Right ventricle myocardium inferior (tissue), 1 donor: Measurements from ENCODE around the gene ASXL1. TPM values are rescaled to one million over a fixed set of nuclear protein-coding genes. Genes with fewer than 3 reads are reported as not detected.
A peak's percentile ranks its signal among the peaks of the same experiment; 100 is the strongest.
"Not testable (repeated sequence)": the region's sequence is repeated elsewhere in the genome, so short reads cannot be mapped to it uniquely, and the experiment has no call there.

Source experiments
- ATAC-seq: fragments of 200-7000 bp; cut with Tn5 transposase; one replicate; pipeline ENCODE4 v1.9.1; 2020; ENCODE audit warnings: mild to moderate bottlenecking, moderate library complexity
- DNase-seq: peaks from one replicate; pipeline ENCODE4 v3.0.0; 2021; ENCODE audit errors: missing footprints
- intact Hi-C: fragments of 100-400 bp; cut with DNase I; formaldehyde crosslinking; loops from one replicate; pipeline ENCODE4 v1.11.0; 2022
- total RNA-seq: library from RNA; stranded (reverse); fragmentation: NEBNext Ultra II Directional; extraction: Animal tissue kit (Norgen Biotek cat#: 25700); gene quantifications from one replicate; pipeline ENCODE4 v1.2.1, GENCODE V29; 2021
- donor health status: DM: no; HTN: yes; CAD: no; lungs with severe emphysema.

ASXL1 gene
- total RNA-seq, 1 donor from 2014 or later = 23.1 TPM

DNA sequence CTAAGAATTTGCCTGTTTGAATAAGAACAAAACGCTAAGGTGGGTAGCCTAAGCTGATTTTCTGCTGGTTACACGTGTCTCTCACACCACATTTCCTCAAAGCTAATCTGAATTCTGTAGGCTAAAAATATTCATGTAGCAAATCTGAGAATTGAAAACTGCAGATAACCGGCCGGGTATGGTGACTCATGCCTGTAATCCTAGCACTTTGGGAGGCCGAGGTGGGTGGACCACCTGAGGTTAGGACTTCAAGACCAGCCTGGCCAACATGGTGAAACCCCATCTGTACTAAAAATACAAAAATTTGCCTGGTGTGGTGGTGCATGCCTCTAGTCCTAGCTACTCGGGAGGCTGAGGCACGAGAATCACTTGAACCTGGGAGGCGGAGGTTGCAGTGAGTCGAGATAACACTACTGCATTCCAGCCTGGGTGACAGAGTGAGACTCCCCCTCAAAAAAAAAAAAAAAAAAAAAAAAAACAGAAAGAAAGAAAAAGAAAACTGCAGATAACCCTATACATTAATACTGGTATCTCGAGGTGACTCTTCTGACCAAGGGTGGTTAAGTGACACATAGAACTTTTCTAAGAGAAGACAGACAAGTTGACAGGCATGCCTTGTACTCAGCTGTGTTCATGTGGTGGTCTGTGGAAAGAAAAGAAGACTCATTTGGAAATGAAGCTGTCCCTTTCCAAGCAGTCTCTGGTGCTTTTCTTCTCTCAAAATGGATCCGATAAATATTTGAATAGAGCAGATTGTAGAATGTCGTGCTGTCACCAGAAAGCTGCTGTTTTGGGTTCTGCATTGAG is 24.7 kb upstream of the ASXL1 start:
- intact Hi-C loops = loop anchor here (5.0 kb wide), 2 partner anchors 46 to 126 kb away; partner anchors contain the start of genes PLAGL2 and POFUT1
- ATAC-seq (no peak), DNase-seq (no peak)

DNA sequence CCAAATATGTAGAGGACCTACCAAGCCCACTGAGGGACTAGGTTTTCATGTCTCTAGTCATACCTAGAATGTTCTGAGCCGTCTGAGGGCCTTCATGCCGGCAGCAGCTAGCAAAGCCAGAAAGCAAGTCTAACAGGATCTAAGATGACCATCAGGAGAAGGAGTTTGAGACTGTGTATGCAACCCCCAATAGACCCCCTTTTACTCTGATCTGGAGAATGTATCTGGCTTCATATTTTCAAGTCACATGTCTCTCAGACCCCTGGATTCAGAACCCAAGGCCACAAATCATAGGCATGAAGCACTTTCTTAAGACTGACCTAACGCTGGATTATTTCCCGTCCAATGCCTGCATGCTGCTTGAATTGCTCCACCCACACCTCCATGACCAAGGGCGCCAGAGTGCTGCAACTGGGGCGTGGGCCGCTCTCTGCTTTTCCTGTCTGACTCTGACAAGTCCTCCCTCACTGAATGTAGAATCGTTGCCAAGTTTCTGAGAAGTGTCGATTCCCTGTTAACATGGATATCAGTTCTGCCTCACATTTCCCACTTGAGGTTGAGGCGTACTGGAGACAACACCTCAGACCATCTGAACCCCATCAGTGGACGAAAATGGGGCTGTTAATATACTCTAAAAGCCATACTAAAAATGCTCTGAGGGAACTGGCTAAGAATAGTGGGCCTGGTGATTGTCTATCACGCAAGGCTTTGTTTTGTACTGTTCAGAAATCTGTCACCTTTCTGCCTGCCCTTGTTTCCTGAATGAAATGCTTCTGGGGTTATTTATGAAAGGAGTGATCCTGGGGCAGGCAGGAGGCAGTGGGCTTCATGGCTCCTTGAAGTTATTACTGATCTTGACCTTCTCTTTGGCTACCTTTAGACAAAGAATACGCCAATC is 23.9 kb upstream of the ASXL1 start:
- peak; percentile 85 for DNase-seq
- intact Hi-C loops = loop anchor here (2.0 to 5.0 kb wide), 3 partner anchors 23 to 127 kb away; partner anchors contain the start of genes PLAGL2 and POFUT1
- peak; percentile 66 for ATAC-seq

DNA sequence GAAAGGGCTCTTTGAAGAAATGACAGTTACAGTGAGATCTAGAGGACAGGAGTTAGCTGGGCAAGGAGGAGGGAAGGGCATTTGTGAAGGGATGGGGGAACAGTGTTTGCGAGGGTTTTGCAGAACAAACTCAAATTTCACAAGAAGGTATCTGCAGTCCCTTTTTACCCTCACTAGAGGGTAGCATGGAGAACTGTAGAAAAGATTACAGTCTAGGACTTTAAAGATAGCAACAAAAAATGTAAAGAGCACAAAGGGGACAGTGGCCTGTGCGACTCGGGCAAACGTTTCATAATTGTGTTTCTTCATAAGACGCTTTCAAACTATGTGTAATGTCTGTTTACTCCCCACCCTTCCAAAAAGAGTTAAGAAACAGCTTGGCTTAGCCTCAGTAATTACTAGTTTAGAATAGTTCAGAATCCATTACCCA is 21.2 kb upstream of the ASXL1 start:
- intact Hi-C loops = loop anchor here (5.0 kb wide), 1 partner anchor 145 kb away; no protein-coding TSS in a partner anchor
- DNase-seq = no peak
- ATAC-seq = no peak

DNA sequence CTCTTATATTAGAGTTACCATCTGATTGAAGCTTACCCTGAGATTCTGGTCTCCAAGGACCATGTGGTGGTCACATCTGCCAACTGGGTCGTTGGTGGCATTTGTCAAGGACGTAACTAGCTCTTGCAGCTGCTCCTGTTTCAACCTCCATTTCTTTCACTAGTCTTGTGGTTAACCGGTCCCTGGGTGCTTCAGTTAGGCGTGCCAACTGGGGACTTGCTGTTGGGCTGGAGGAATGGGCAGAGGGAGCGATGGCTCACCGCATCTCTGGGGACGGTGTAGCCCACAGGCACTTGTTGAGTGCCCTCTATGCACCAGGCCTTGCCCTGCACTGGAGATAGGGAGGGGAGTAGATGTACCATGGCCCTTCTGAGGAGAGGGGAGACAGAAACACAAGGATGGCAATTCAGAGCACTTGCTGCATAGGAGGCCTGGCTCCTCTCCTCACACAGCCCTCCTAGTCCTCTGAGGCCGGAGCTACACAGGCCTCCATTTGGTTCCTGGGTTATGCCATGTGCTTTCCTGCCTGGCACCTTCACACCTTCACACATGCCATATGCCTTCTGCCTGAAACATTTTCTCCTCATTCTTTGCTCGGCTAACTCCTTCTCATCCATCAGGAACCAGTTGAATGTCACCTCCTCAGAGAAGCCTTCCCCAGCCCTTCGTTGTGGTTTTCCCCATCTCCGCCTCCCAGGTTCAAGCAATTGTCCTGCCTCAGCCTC is 20.0 kb upstream of the ASXL1 start:
- ATAC-seq = no peak
- intact Hi-C loops = loop anchor here (5.0 kb wide), 1 partner anchor 144 kb away; no protein-coding TSS in a partner anchor
- DNase-seq = no peak

DNA sequence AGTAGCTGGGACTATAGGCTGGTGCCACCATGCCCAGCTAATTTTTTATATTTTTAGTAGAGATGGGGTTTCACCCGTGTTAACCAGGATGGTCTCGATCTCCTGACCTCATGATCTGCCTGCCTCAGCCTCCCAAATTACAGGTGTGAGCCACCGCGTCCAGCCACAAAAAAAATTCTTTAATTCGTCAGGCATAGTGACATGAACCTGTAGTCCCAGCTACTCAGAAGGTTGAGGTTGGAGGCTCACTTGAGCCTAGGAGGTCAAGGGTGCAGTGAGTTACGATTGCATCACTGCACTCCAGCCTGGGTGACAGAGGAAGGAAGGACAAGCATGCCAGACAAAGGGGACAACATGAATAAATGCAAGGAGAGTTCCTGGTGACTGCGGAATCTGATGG is 19.5 kb upstream of the ASXL1 start:
- no peak for ATAC-seq

DNA sequence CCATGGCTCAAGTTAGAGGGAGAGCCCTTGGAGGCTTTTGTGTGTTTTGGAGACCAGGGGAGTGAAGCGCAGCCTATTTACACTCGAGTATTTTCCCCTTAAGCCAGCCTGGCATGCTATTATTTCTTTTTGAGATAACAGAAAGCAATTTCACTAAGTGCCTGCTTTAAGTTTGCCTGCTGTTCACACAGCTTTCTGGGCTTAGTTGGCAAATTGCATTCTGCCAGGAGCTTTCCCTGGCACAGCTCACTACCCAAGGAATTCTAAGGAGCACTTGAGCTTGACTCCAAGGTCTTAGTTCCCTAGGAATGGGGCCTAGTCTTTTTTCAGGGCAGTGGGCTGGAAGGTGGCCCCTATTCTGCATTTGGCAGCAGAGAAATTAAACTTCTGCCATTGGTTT is 19.0 kb upstream of the ASXL1 start:
- intact Hi-C loops = loop anchor here (5.0 kb wide), 1 partner anchor 143 kb away; no protein-coding TSS in a partner anchor
- ATAC-seq = no peak
- no peak for DNase-seq

More for the DNA sequence above, 19.5 kb upstream of the ASXL1 start:
- intact Hi-C loops = loop anchor here (5.0 kb wide), 1 partner anchor 144 kb away; no protein-coding TSS in a partner anchor
- no peak for DNase-seq

DNA sequence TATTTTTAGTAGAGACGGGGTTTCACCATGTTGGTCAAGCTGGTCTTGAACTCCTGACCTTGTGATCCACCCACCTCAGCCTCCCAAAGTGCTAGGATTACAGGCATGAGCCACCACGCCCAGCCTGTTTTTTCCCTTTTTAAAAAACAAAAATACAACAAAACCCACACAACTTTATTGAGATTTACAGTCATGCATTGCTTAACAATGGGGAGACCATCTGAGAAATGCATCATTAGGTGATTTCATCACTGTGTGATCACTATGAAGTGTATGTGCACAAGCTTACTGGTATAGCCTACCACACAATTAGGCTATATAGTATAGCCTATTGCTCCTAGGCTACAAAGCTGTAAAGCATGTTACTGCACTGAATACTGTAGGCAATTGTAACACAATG is 17.1 kb upstream of the ASXL1 start:
- DNase-seq, intact Hi-C loops, ATAC-seq: not testable (repeated sequence)

DNA sequence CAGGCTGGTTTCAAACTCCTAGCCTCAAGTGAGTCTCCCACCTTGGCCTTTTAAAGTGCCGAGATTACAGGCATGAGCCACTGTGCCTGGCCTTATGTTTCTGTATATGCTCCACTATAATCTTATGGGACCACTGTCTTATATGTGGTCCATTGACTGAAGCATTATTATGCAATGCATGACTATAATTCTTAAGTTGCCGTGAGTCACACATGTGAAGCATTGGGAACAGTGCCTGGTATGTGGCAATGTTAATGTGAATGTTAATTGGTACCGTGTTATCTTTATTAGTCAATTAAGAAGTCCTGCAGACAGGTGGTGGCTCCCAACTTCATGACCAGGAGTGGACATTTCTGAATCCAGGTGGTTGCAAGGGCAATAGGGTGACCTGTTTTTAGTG is 14.7 kb upstream of the ASXL1 start:
- ATAC-seq (no peak), DNase-seq (no peak)
- intact Hi-C loops = no loop called here

DNA sequence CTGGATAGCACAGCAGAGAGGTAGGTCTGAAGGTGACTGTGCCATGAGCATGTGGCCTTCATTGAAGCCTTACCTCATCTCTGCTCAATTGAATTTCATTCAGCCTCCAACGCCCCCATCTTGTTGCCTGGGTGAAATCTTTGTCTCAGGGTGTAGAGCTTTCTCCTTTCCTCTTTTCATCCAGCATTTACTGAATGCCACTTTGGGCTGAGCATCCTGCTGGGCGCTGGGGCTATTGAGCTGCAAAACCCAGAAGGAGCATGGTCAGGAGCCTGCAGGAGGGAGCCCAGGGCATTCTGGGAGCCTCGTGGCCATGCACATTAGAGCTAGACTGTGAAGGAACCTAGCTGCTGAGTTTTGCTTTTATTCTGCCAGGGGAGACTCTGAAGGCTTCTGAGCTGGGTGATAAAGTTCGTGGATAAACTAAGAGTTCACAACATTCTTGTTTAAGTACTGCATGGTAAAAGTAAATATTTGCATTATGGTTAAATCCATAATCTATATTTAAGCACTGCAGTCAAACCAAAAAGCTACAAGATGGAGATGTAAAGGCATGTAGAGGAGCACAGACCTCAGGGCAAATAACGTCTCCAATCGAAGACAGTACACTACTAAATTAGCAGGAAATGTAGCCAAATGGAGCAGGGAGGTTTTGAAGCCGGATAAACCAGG is 13.2 kb upstream of the ASXL1 start:
- ATAC-seq (no peak), DNase-seq (no peak)
- intact Hi-C loops = no loop called here

DNA sequence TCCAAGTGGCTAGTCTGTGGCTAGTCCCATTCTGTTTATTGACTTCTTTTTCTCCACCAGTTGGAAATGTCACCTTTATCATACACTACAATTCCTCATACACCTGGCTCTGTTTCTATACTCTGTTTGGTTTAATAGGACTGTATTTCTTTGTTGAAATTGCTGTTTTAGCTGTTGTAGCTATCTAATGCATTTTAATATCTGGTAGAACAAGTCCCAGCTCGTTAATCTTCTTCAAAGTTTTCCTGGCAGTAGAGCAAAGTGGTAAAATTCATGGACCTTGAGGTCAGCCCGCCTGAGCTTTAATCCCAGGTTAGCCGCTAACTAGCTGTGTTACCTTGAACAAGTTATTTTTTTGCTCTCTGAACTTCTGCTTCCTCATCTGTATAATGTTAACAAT is 9.9 kb upstream of the ASXL1 start:
- ATAC-seq (no peak), DNase-seq (no peak)
- intact Hi-C loops = no loop called here

DNA sequence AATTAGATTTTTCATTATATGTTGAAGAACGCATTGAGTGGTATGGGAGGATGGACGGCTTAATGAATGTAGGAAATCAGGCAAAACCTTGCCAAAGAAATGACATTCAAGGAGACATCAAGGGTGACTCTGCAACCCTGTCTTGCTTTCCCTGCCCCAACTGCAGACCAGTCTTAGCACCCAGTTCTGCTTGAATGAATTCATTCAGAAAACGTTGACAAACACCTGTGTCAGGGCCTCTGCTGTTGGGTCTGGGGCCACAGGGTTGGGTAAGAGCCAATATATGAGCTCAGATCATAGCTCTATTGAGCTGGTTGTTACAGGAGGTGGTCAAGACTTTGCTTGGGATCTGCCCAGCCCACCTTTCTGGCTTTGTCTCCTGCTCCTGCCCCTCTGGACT is 7.7 kb upstream of the ASXL1 start:
- DNase-seq (no peak), ATAC-seq (no peak)
- intact Hi-C loops = no loop called here

DNA sequence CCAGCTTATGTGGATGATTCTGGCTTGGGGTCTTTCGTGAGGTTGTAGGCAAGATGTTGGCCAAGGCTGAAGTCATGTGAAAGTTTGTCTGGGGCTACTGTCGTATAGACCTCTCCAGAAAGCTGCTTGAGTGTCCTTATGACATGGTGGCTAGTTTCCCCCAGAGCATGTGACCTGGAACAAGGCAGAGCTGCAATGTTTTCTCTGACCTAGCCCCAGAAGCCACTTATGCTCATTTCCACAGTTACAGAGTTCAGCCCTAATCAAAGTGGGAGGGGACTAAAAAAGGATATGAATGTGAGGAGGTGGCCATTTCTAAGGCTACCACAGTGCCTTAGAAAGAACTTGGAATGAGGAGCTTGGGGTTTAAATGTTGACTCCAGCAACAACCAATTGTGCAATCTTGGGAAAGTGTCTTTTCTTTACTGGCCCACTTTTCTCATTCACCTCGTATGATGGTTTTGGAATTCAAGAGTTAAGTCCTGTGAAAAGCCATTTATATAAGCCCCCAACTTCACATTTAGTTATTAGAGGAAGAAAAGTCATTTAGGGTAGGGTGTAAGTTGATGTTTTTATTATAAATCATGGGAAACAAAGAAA is 5.9 kb upstream of the ASXL1 start:
- no peak for ATAC-seq
- no peak for DNase-seq
- intact Hi-C loops = no loop called here

DNA sequence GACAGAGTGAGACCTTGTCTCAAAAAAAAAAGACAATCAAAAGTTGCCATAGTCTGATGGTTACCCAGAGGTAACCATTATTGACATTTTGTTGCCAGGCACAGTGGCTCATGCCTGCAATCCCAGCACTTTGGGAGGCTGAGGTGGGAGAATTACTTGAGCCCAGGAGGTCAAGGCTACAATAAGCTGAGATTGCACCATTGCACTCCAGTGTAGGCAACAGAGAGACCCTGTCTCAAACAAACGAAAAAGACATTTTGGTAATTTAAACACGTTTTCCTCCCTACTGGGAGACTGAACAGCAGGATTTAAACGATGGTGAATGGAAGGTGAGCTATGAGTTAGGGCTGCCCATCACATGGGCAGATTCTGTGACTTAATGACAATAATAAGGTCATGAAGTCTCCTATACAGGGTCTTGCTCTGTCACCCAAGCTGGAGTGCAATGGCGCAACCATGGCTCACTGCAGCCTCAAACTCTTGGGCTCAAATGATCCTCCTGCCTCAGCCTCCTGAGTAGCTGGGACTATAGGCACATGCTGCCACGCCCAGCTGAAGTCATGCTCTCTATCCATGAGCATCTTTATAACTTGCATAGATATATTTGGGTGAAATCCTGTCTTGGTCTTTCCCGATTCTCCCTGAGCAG is 4.2 kb upstream of the ASXL1 start:
- no peak for ATAC-seq
- intact Hi-C loops = no loop called here
- DNase-seq = no peak

DNA sequence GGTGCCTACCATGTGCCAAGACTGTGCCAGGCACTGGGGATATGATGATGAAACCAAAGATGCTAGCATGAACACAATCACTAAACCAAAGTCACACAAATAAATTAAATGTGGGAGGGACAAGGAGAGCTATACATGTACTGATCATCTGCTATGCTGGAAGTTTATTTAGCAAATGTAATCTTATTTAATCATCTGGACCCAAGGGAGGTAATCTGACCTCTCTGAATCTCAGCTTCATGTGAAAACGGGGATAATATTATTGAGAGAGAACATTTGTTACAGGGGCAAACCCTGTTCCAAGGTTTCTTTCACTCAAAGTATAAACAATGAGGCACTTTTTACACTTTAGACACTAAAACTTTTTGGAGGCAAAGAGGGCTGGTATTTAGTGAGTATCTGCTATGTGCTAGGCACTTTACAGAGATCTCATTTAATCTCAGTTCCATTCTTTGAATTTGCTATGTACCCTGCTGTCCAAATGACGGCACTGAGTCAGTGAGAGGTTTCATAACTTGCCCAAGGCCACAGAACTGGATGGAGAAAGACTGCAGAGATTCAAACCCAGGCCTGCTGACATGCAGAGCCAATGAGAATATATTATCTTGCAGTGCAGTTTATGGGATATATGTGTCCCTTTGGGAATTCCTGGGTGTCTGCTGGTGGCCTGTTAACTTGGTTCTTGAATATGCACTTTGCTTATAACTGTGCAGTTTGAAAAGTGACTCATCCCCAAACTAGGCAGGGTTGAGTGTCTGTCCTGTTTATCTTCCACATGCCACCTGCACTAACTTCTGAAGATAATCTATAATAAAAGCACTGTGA is 3.3 kb upstream of the ASXL1 start:
- ATAC-seq = no peak
- DNase-seq = no peak
- intact Hi-C loops = loop anchor here (5.0 kb wide), 2 partner anchors 68 to 148 kb away; partner anchors contain the start of genes PLAGL2 and POFUT1

DNA sequence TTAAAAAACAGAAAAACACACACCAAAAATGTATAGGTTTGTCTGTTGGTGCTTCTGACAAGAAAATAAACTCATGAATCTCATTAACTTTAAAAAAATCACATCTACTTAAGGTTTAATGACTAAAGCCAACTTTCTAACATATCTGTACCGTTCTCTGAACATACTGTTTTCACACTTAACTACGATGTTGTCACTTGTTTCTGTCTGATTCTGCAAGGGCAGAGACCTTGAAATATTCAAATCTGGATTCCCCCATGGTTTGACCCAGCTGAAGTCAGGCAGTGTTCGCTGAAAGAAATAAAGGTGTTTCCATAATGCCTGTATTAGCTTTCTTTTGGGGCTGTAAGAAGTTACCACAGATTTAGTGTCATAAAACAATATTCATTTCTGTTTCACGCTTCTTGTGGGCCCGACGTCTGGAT is 2.7 kb upstream of the ASXL1 start:
- DNase-seq (no peak), ATAC-seq (no peak)
- intact Hi-C loops = loop anchor here (5.0 kb wide), 2 partner anchors 68 to 148 kb away; partner anchors contain the start of genes PLAGL2 and POFUT1

DNA sequence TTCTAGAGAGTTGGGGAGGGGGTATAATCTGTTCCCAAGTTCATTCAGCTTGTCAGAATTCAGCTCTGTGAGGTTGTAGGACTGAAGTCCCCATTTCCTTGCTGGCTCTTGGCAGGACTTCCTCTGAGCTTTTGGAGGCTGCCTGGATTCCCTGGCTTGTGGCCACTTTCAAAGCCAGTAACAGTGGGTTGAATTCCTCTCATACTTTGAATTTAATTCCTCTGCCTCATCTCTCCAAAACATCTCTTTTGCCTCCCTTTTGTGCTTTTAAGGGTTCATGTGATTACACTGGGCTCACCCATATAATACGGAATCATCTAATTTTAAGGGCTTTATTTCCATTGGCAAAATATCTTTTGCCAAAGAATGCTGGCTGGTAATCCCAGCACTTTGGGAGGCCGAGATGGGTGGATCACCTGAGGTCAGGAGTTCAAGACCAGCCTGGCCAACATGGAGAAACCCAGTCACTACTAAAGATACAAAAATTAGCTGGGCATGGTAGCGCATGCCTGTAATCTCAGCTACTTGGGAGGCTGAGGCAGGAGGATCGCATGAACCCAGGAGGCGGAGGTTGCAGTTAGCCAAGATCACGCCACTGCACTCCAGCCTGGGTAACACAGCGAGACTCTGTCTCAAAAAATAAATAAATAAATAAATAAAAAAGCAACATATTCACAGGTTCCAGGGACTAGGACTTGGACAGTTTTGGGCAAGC is 2.1 kb upstream of the ASXL1 start:
- not testable (repeated sequence) for DNase-seq, ATAC-seq
- intact Hi-C loops = loop anchor here (2.0 to 5.0 kb wide), 3 partner anchors 21 to 149 kb away; partner anchors contain the start of genes PLAGL2 and POFUT1
